Activated CD8-positive, alpha-beta memory T cell treated with anti-CD3 and anti-CD28 coated beads for 24 hours (primary cell): ENCODE results near the gene CLMP.

Experiments
- DNase-seq: peaks from one replicate; pipeline ENCODE4 v3.0.0-alpha.2; 2020

Gene CLMP

GRCh38 chr11:123052901-123053721, 141.9 kb downstream of the CLMP start:
- no peak for DNase-seq

- no peak for DNase-seq
These were observed 143.4 kb downstream of the CLMP start for GRCh38 chr11:123051634-123052033.

- DNase-seq, result no peak
These were observed 143.9 kb downstream of the CLMP start for GRCh38 chr11:123051146-123051545.

- no peak for DNase-seq
These were observed 147.1 kb downstream of the CLMP start for GRCh38 chr11:123047947-123048293.

- no peak for DNase-seq
These were observed 147.6 kb downstream of the CLMP start for GRCh38 chr11:123047266-123047946.

GRCh38 chr11:123046473-123047259, 148.4 kb downstream of the CLMP start:
- no peak for DNase-seq

GRCh38 chr11:123045101-123045500, 149.9 kb downstream of the CLMP start:
- DNase-seq, result no peak

- no peak for DNase-seq
These were observed 153.9 kb downstream of the CLMP start for GRCh38 chr11:123041185-123041584.

GRCh38 chr11:123040111-123040432, 155.0 kb downstream of the CLMP start:
- no peak for DNase-seq

GRCh38 chr11:123035831-123036230, 159.2 kb downstream of the CLMP start:
- no peak for DNase-seq

- DNase-seq, result no peak
These were observed 160.5 kb downstream of the CLMP start for GRCh38 chr11:123034597-123034996.

GRCh38 chr11:123033895-123034294, 161.2 kb downstream of the CLMP start:
- no peak for DNase-seq

GRCh38 chr11:123030517-123030916, 164.5 kb downstream of the CLMP start:
- DNase-seq, result no peak

- DNase-seq, result peak; percentile 61
These were observed 174.1 kb downstream of the CLMP start for GRCh38 chr11:123020968-123021367.
